HG03045 (cell line): Measurements from ENCODE around the gene HINT2.

ENCODE experiments used
- ATAC-seq: cut with Tn5 transposase; IDR thresholded peaks from one replicate; pipeline ENCODE4 v1.9.1; 2021; ENCODE audit warnings: mild to moderate bottlenecking, moderate library complexity; ENCODE audit not compliant: unreplicated experiment

Gene HINT2

GRCh38 chr9:35781066-35781465 lies 33.8 kb downstream of the HINT2 start:
- ATAC-seq, result no peak

- no peak for ATAC-seq
Measured at GRCh38 chr9:35778496-35778895, 36.3 kb downstream of the HINT2 start.

- ATAC-seq, result no peak
Measured at GRCh38 chr9:35776018-35776417, 38.8 kb downstream of the HINT2 start.

GRCh38 chr9:35774907-35775635 lies 39.8 kb downstream of the HINT2 start:
- no peak for ATAC-seq

- no peak for ATAC-seq
Measured at GRCh38 chr9:35771943-35772342, 42.9 kb downstream of the HINT2 start.

GRCh38 chr9:35771534-35771933 lies 43.3 kb downstream of the HINT2 start:
- ATAC-seq, result no peak

GRCh38 chr9:35771075-35771433 lies 43.8 kb downstream of the HINT2 start:
- ATAC-seq, result no peak

GRCh38 chr9:35769763-35770162 lies 45.1 kb downstream of the HINT2 start:
- ATAC-seq, result no peak

- no peak for ATAC-seq
Measured at GRCh38 chr9:35767458-35767857, 47.4 kb downstream of the HINT2 start.

- ATAC-seq, result no peak
Measured at GRCh38 chr9:35766997-35767396, 47.8 kb downstream of the HINT2 start.

- ATAC-seq, result no peak
Measured at GRCh38 chr9:35763803-35764202, 51.0 kb downstream of the HINT2 start.

- ATAC-seq, result no peak
Measured at GRCh38 chr9:35763181-35763580, 51.7 kb downstream of the HINT2 start.
